AG09319 (cell line): ENCODE results near the gene STPG2.

ENCODE experiments used
- DNase-seq: peaks from one replicate; pipeline ENCODE4 v3.0.0-alpha.2; 2010; ENCODE audit warnings: low read depth; ENCODE audit errors: extremely low read depth
- CTCF ChIP-seq: IDR thresholded peaks from 2 replicates; pipeline ENCODE4 v1.5.1; 2011; ENCODE audit warnings: low read depth, mild to moderate bottlenecking, inconsistent platforms, low read length, moderate library complexity

STPG2 gene

GRCh38 chr4:97593248-97593647 is 550.0 kb downstream of the STPG2 start:
- no peak for TF ChIP-seq CTCF
- DNase-seq, result no peak

- no peak for DNase-seq
- TF ChIP-seq CTCF, result no peak
These were observed 553.0 kb downstream of the STPG2 start for GRCh38 chr4:97590266-97590665.

GRCh38 chr4:97589481-97590196 is 553.6 kb downstream of the STPG2 start:
- no peak for DNase-seq
- no peak for TF ChIP-seq CTCF

- DNase-seq, result no peak
- no peak for TF ChIP-seq CTCF
These were observed 555.4 kb downstream of the STPG2 start for GRCh38 chr4:97587912-97588311.

GRCh38 chr4:97585274-97585673 is 558.0 kb downstream of the STPG2 start:
- DNase-seq, result no peak
- TF ChIP-seq CTCF, result no peak

GRCh38 chr4:97582890-97583289 is 560.4 kb downstream of the STPG2 start:
- no peak for TF ChIP-seq CTCF
- no peak for DNase-seq

GRCh38 chr4:97577004-97577403 is 566.3 kb downstream of the STPG2 start:
- DNase-seq, result no peak
- TF ChIP-seq CTCF, result no peak
